Retinal pigment epithelial cell (primary cell): ENCODE measurements around the gene GATAD2A.
"Not testable (repeated sequence)": the region's sequence is repeated elsewhere in the genome, so short reads cannot be mapped to it uniquely, and the experiment has no call there.

Experiments used
- DNase-seq: peaks from one replicate; pipeline ENCODE4 v3.0.0-alpha.2; 2010; ENCODE audit warnings: low read depth
- H3K4me3 ChIP-seq: 2 replicates; pipeline ENCODE4 v1.5.1; 2011; ENCODE audit warnings: mild to moderate bottlenecking, low read length, control low read depth, moderate library complexity
- TF ChIP-seq, protein P1 (sequence below): conservative IDR thresholded peaks from 2 replicates; pipeline ENCODE4 v1.5.1; 2011; ENCODE audit warnings: low read depth, low read length, control low read depth, inconsistent platforms

The GATAD2A gene

DNA sequence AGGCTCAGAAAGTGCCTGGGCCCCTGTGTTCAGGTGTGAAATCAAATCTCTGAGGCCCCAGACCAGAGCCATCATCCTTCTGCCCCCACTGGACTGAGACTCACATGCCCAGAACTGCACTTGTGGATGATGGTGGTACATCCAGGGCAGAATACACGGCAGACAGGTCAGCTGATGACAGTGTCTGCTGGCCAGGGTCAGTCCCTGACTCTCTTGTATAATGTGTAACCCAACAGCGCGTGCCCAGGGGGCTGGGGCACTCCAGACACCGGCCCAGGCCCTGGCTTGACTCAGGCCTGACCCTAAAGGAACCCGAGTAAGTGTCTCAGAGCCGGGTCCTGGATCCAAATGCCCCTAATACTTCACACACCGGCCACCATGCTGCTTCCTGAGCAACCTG, 37.4 kb upstream of the GATAD2A start:
- H3K4me3 ChIP-seq, result no peak overlapping the region
- TF ChIP-seq, protein P1, sequence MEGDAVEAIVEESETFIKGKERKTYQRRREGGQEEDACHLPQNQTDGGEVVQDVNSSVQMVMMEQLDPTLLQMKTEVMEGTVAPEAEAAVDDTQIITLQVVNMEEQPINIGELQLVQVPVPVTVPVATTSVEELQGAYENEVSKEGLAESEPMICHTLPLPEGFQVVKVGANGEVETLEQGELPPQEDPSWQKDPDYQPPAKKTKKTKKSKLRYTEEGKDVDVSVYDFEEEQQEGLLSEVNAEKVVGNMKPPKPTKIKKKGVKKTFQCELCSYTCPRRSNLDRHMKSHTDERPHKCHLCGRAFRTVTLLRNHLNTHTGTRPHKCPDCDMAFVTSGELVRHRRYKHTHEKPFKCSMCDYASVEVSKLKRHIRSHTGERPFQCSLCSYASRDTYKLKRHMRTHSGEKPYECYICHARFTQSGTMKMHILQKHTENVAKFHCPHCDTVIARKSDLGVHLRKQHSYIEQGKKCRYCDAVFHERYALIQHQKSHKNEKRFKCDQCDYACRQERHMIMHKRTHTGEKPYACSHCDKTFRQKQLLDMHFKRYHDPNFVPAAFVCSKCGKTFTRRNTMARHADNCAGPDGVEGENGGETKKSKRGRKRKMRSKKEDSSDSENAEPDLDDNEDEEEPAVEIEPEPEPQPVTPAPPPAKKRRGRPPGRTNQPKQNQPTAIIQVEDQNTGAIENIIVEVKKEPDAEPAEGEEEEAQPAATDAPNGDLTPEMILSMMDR, result no peak
- DNase-seq, result no peak

DNA sequence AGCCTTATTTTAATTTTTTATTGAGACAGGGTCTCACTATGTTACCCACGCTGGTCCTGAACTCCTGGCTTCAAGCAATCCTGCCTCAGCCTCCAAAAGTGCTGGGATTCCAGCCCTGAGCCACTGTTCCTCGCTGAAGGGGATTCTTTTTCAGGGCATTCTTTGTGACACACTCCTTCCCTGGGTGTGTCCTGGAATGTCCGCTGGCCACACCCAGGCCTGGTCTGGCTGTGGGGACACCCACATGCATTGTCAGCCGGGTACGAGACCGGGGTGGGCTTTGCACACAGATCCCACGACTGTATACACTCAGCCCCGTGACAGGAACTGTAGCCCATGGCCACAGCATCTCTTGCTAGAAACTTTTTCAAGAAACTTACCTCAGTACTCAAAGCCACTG, 34.4 kb upstream of the GATAD2A start:
- TF ChIP-seq, protein P1, result no peak
- no peak overlapping the region for H3K4me3 ChIP-seq
- DNase-seq, result no peak

DNA sequence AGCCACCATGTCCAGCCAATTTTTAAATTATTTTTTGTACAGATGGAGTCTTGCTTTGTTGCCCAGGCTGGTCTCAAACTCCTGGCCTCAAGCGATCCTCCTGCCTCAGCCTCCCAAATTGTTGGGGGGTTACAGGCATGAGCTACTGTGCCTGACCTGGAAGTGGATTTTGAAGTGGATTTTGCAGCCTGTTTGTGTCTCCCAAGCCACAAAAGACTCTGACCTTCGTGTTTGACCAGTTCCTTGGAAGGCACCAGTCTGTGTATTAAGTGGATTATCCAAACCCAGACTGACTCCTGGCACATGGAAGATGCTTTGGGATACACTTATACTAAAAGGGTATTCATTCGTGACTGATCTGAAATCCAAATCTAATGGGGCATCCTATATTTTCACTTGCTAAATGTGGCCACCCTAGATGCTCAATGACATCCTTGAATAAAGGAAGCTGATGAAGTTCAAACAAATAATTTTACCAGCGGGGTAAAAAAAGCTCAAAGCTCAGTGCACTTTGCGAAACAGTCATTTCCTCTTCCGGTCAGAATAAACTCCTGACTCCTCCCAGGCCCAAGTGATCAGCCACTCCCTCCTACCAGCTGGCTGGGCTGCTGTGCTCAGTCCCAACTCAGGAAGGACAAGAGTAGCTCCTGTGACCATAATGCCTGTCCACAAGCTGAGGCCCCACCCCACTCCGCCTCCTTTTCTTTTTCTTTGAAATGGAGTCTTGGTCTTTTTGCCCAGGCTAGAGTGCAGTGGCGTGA, 32.6 kb upstream of the GATAD2A start:
- TF ChIP-seq, protein P1, result no peak
- DNase-seq, result no peak
- H3K4me3 ChIP-seq, result no peak overlapping the region

DNA sequence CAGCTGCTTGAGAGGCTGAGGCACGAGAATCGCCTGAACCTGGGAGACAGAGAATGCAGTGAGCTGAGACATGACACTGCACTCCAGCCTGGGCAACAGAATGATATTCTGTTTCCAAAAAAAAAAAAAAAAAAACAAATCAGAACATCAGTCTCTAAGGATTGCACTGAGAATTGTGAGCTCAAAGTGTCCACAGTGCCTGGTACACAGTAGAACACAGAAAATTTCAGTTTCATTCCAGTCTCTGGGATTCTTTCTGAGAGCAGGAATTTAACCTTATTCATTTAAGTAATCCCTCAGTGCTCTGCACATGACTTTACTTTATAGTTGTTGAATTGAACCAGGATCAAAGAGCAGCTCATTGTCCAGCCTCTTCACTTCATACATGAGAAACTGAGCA, 25.9 kb upstream of the GATAD2A start:
- peak; percentile 74 for DNase-seq
- no peak overlapping the region for H3K4me3 ChIP-seq
- TF ChIP-seq, protein P1, result no peak

DNA sequence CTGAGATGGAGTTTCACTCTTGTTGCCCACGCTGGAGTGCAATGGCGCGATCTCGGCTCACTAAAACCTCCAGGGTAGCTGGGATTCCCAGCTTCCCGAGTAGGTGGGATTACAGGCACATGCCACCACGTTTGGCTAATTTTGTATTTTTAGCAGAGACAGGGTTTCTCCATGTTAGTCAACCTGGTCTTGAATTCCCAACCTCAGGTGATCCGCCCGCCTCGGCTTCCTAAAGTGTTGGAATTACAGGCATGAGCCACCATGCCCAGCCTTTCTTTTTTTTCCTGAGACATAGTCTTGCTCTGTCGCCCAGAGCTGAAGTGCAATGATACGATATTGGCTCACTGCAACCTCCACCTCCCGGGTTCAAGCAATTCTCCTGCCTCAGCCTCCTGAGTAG, 25.2 kb upstream of the GATAD2A start:
- H3K4me3 ChIP-seq, DNase-seq: not testable (repeated sequence)

DNA sequence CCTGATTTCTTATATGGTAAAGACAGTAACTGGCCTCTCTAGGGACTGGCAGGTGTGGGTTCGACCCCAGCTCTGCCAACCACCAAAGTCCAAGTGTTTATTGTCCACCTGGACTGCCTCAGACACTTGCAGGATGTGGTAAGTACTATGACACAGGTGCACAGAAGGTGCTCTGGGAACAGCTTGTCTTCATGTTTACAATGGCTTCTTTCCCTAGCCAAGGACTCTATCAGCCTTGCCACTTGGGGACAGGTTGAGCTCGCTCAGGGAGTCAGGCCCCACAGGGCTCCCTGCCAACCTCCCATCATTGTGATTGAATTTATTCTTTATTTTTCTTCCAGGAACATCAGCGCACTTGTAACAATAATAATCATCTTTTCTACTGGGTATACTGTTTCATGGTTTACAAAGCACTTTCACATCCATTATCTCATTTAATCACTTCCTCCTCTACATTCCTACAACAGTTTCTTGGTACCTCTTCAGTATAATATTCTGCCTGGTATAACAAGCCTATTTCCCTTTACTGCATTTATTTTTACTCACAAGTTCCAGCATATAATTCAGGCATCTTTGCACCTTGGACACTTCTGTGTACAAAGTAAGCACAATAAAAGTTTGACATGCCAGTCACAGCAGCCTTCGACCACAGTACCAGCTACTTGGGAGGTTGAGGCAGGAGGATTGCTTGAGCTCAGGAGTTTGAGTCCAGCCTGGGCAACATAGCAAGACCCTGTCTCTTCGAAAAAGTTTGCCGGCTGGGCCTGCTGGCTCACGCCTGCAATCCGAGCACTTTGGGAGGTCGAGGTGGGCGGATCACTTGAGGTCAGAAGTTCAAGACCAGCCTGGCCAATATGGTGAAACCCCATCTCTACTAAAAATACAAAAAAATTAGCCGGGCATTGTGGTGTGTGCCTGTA, 24.2 kb upstream of the GATAD2A start:
- TF ChIP-seq, protein P1, result no peak
- H3K4me3 ChIP-seq, result no peak overlapping the region
- DNase-seq, result no peak

DNA sequence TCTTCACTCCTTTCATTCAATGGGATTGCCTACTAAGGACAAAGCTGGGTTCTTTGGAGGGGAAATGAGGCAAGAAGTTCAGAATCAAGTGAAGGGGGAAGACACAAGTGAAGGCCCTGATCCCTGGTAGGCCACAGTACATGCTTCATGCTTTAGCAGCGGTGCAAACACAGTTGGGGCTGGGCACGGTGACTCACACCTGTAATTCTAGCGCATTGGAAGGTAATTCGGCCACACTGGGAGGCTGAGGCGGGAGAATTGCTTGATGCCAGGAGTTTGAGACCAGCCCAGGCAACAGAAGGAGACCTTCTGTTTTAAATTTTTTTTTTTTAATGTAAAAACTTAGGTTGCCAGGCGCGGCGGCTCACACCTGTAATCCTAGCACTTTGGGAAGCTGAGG, 23.4 kb upstream of the GATAD2A start:
- no peak overlapping the region for H3K4me3 ChIP-seq
- TF ChIP-seq, protein P1, result no peak
- DNase-seq, result no peak
